T1000 (cell line): ENCODE measurements around the gene SPACA7.
"Not testable (repeated sequence)": the region's sequence is repeated elsewhere in the genome, so short reads cannot be mapped to it uniquely, and the experiment has no call there.

Experiments
- DNase-seq: peaks from one replicate; lab custom pipeline; 2025; ENCODE audit warnings: mixed read lengths; lab: John Stamatoyannopoulos, UW

Gene SPACA7

GRCh38 chr13:112350300-112350699, 25.9 kb upstream of the SPACA7 start:
- DNase-seq: no peak

GRCh38 chr13:112351825-112352224, 24.3 kb upstream of the SPACA7 start:
- DNase-seq: no peak

DNA sequence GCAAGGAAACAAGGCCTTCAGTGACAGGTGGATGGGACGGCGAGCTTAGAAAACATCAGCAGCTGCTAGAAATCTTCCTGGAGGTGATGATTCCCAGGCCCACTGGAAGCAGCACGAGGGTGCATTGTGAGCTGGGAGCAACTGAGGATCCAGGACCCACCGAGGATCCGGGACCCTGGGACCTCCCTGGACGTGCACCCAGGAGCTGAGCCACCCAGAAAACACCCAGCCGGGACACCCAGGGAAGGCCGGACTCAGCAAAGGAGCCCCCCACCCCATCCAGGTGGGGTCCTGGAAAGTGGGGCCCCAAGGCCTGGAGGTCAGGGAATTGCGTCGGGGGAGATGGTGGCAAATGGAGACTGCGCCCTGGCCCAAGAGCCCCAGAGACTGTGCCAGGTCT, 22.3 kb upstream of the SPACA7 start:
- no peak for DNase-seq

DNA sequence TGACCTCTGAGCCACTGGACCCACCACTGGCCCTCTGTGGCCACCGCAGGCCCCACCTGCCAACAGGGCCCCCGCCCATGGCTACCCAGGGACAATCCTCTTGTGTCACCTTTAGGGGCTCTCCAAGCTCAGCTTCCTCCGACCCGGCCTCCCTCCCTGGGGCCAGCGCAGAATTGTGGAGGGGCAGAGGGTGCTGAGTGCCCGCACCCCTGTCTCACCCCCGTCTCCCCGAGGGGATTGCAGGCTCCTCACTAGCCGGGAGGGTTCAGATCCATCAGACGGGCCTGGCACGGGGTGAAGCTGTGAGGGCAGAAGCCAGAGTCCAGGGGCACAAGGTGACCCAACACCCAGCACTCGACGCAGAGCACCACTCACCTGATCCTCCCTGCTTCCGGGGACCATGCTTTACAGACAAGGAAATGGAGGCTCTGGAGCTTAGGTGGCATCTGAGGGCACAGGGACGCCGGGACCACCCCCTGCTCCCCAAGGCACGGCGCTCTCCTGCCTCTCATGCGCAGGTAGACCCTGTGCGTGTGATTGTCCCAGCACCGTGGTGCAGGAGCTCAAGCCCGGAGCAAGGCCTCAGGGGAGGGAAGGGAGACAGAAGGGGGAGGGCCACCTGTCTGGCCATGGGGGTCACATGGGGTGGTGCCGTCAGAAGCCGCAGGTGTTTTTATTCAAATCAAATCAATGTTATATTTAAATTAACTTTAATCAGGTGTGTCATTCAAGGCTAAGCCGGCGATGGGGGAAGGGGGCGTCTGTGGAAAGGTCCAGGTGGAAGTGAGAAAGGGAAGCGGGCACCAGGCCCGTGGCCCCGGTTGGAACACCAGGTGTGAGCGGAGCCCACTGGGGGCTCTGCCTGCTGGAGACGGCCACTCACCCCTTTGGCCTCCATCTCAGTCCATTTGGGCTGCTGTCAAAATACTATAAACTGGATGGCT, 21.6 kb upstream of the SPACA7 start:
- DNase-seq: no peak

- DNase-seq: no peak
Measured at GRCh38 chr13:112355274-112355838, 20.8 kb upstream of the SPACA7 start.

- no peak for DNase-seq
Measured at GRCh38 chr13:112356190-112356589, 20.0 kb upstream of the SPACA7 start.

DNA sequence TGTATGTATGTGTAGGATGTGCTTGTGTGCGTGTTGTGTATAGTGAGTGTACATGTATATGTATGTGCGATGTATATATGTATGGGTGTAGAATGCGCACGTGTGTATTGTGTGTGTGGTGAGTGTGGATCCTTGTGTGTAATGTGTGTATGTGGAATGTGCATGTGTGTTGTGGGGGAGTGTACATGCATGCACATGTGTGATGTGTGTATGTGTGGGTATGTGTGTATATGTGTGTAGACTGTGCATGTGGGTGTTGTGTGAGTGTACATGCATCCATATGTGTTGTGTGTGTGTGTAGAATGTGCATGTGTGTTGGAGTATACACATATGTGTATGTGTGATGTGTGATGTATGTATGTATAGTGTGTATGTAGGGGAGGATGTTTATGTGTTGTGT, 18.0 kb upstream of the SPACA7 start:
- DNase-seq: no peak

- no peak for DNase-seq
Measured at GRCh38 chr13:112362021-112362420, 14.1 kb upstream of the SPACA7 start.

GRCh38 chr13:112363867-112364528, 12.2 kb upstream of the SPACA7 start:
- no peak for DNase-seq

DNA sequence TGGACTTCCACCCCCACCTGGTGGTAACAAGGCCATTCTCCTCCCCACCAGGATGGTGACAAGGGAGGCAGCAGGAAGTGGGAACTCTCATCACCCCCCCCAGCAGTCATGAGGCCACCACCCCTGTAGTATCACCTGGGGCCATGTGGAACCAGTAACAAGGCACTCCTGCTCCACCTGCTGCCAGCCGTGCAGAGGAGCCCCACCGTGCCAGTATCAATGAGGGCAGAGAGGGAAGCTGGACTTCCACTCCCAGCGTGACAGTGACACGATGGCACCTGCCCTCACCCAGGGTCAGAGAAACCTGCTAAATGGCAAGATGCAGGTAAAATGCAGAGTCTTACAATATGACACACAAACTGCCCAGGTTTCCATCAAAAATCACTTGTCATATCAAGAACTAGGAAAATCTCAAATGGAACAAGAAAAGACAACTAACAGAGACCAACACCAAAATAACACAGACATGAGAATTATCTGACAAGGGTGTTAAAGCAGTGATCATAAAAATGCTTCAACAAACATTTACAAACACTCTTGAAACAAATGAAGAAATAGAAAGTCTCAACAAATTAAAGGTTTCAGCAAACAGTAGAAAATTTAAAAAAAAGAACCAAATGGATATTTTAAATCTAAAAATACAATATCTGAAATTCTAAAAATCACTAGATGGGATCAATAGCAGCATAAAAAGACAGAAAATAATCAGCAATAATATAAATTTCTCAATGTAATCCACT, 9.1 kb upstream of the SPACA7 start:
- no peak for DNase-seq

DNA sequence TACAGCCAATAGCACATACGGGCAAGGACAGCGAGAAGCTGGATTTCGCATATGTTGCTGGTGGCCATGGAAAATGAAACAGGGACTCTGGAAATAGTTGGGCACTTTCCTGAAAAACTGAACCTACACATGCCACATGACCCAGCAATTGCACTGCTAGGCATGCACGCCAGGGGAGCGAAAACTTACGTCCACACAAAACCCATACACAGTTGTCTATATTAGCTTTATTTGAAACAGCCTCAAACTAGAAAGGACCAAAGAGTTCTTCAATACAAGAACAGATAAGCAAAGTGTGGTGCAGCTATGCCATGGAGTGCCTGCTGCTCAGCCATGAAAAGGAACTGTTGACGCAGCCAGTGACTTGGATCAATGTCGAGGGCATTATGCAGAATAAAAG, 7.3 kb upstream of the SPACA7 start:
- no peak for DNase-seq

DNA sequence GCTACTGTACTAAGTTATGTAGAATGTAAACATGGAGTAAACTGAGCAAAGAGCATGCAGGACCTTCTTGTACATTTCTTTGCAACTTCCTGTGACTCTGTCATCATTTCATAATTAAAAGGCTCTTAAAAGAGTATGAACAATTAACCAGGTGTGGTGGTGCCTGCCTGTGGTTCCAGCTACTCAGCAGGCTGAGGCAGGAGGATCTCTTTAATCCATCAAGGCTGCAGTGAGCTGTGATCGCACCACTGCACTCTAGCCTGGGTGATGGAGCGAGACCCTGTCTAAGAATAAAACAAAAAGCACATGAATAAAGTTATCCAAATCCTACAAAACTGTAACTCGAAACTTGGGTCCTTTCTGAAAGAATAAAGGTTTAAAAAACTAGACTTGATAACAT, 5.8 kb upstream of the SPACA7 start:
- no peak for DNase-seq

DNA sequence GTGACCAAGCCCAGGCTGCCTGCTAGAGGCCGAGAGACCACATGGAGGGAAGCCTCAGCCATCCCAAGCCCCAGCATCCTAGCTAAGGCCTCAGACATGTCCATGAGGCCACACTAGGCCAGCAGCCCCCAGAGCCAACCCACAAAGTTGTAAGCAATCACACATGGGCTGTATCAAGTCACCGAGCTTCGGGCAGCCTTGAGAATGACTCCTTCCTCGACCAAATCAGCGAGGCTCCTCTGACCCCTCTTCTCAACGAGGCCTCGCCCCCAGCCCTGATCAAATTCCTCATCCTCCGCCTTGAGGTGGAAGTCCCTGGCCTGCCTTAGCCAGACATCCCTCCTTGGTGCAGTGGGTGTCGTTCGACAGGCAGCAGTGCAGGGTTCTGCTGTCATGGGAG, 1.9 kb upstream of the SPACA7 start:
- DNase-seq: no peak

DNA sequence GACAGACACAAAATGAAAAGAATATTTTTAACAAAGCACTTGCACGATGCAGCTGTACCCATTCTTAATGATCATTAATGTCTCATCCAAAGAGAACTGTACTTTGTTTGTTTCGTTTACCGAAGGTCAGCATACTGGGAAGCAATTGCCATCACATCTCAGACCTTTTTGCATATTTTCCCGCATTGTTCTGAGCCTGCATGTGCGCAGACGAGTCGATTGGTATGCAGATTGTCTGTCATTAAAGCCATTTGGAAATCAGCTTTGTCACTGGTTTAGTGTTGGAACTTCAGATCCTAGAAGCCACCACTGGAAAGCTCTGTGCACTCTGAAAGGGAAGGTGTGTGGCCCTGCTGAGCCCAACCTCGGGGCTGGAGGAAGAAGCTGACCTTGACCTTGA, 15.6 kb downstream of the SPACA7 start:
- DNase-seq: no peak

- DNase-seq: no peak
Measured at GRCh38 chr13:112392719-112393118, 16.6 kb downstream of the SPACA7 start.

GRCh38 chr13:112395022-112395421, 18.9 kb downstream of the SPACA7 start:
- DNase-seq: peak; percentile 85

DNA sequence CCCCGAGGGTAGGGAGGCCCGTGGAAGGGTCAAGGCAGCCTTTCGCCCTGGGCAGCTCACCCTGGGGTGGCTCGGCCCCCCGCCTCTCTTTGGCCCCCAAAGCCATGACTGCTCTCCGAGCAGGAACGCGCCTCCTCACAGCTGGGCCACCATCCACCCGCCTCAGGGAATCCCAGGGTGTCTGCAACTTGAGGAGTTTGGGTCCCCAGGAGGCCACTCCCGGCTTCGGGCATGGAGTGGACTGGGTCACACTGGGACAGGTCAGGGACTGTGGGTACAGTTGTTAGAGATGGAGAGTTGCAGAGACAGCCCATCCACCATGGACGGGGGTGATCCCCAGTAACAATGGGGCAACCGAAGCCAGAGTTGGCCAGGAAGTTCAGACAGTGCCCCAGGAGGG, 19.8 kb downstream of the SPACA7 start:
- not testable (repeated sequence) for DNase-seq

GRCh38 chr13:112397108-112397507, 21.0 kb downstream of the SPACA7 start:
- no peak for DNase-seq

GRCh38 chr13:112398347-112398746, 22.2 kb downstream of the SPACA7 start:
- not testable (repeated sequence) for DNase-seq

DNA sequence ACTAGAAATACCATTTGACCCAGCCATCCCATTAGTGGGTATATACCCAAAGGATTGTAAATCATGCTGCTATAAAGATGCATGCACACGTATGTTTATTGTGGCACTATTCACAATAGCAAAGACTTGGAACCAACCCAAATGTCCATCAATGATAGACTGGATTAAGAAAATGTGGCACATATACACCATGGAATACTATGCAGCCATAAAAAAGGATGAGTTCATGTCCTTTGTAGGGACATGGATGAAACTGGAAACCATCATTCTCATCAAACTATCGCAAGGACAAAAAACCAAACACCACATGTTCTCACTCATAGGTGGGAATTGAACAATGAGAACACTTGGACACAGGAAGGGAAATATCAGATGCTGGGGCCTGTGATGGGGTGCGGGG, 33.7 kb downstream of the SPACA7 start:
- DNase-seq: not testable (repeated sequence)

- no peak for DNase-seq
Measured at GRCh38 chr13:112416647-112417046, 40.5 kb downstream of the SPACA7 start.

- DNase-seq: no peak
Measured at GRCh38 chr13:112417079-112417478, 40.9 kb downstream of the SPACA7 start.
